Measurements from ENCODE around the gene MSANTD1.

MSANTD1 gene

GRCh38 chr4:3250438-3250955 lies 1.5 kb downstream of the MSANTD1 start:
- DNase-seq = peak; percentile 44

GRCh38 chr4:3250956-3251690 lies 2.2 kb downstream of the MSANTD1 start:
- peak; percentile 51 for DNase-seq

GRCh38 chr4:3251691-3252479 lies 2.9 kb downstream of the MSANTD1 start:
- DNase-seq = no peak

- DNase-seq = no peak
Observed at GRCh38 chr4:3252480-3252828, 3.5 kb downstream of the MSANTD1 start.

GRCh38 chr4:3252831-3253641 lies 4.1 kb downstream of the MSANTD1 start:
- DNase-seq = no peak

GRCh38 chr4:3253808-3254207 lies 4.8 kb downstream of the MSANTD1 start:
- no peak for DNase-seq

GRCh38 chr4:3254302-3255131 lies 5.6 kb downstream of the MSANTD1 start:
- DNase-seq = no peak

- no peak for DNase-seq
Observed at GRCh38 chr4:3255611-3256186, 6.7 kb downstream of the MSANTD1 start.

GRCh38 chr4:3256230-3257102 lies 7.5 kb downstream of the MSANTD1 start:
- no peak for DNase-seq

GRCh38 chr4:3257103-3257555 lies 8.2 kb downstream of the MSANTD1 start:
- peak; percentile 52 for DNase-seq

GRCh38 chr4:3257556-3258482 lies 8.9 kb downstream of the MSANTD1 start:
- DNase-seq = no peak

- no peak for DNase-seq
Observed at GRCh38 chr4:3261411-3262207, 12.7 kb downstream of the MSANTD1 start.

- no peak for DNase-seq
Observed at GRCh38 chr4:3262208-3263052, 13.5 kb downstream of the MSANTD1 start.

- no peak for DNase-seq
Observed at GRCh38 chr4:3263053-3263875, 14.3 kb downstream of the MSANTD1 start.

GRCh38 chr4:3263876-3264193 lies 14.9 kb downstream of the MSANTD1 start:
- DNase-seq = no peak

- DNase-seq = no peak
Observed at GRCh38 chr4:3266076-3266475, 17.1 kb downstream of the MSANTD1 start.
